Right ventricle myocardium superior (tissue), 1 donor: ENCODE measurements around the gene SLC46A1. TPM values are rescaled to one million over a fixed set of nuclear protein-coding genes. Genes with fewer than 3 reads are reported as not detected.

Source experiments
- ATAC-seq: fragments of 200-7000 bp; cut with Tn5 transposase; one replicate; pipeline ENCODE4 v1.9.1; 2020; ENCODE audit warnings: mild to moderate bottlenecking; ENCODE audit not compliant: poor library complexity
- DNase-seq: peaks from one replicate; pipeline ENCODE4 v3.0.0-alpha.2; 2020
- intact Hi-C: fragments of 100-400 bp; cut with DNase I; formaldehyde crosslinking; loops from one replicate; pipeline ENCODE4 v1.11.2; 2022
- total RNA-seq: library from RNA; stranded (reverse); fragmentation: NEBNext Ultra II Directional; extraction: Animal tissue kit (Norgen Biotek cat#: 25700); gene quantifications from one replicate; pipeline ENCODE4 v1.2.1, GENCODE V29; 2021
- donor health status: DM: no; HTN: yes; CAD: no; lungs with severe emphysema.

SLC46A1 gene
- total RNA-seq, 1 donor from 2014 or later: 6.3 TPM

DNA sequence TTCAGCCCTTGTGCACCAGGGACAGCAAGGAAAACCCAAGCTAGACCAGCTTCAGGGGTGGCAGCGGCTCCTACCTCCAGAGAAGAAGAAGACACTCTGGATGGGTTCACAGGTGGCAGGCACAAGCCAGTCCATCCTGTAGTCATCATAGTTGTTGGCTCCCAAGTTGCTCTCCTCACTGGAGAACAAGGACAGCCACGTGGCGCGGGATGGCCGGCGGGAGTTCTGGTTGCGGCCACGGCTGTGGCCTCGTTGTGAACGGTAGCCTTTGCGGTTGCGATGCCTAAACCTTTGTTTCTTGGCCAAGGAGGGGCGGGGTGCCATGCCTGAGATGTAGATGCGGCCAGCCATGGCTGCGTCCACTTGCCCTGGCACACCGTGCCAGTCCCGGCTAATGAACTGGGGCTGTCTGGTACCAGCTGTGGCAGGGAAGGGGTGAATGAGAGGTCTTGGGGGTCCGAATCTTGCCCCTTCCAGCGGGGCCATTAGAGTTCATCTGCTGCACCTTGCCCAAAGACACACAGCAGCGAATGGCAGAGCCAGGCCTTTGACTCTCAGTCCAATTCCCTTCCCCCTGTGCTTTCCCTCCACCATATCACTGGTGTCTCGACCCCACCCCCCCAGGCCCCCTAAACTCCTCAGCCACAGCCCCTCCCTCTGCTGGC, 38.2 kb downstream of the SLC46A1 start:
- no peak for ATAC-seq
- intact Hi-C loops: no loop called here
- no peak for DNase-seq

- ATAC-seq (no peak), DNase-seq (no peak)
- intact Hi-C loops: no loop called here
These were observed 39.4 kb downstream of the SLC46A1 start for GRCh38 chr17:28366605-28367004.

DNA sequence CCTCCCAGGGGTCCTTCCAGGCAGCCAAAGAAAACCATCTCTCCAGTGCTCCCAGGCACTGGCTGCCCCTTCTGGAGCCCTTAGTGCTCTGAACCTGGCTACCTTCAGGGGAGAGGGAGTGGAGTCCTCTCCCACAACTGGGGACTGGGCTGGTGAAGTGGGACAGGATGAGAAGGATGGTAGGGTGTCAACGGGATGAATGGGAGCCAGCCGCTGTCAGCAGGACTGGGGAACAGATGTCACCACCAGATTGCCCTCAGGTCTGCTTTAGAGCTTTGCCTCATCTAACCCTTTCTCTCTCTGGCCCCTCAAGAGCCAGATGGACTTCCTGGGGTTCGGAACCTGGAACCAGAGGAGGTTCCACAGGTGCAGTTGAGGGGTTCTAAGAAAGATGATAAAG, 40.5 kb downstream of the SLC46A1 start:
- intact Hi-C loops: no loop called here
- DNase-seq (no peak), ATAC-seq (no peak)

- ATAC-seq (no peak), DNase-seq (no peak)
- intact Hi-C loops: no loop called here
These were observed 41.2 kb downstream of the SLC46A1 start, which contains the start of gene SEBOX for GRCh38 chr17:28364665-28365363. SEBOX (minus strand) TSS chr17:28365199; CDS start chr17:28365151, 48 bp downstream.

- intact Hi-C loops: no loop called here
- DNase-seq (no peak), ATAC-seq (no peak)
These were observed 42.0 kb downstream of the SLC46A1 start for GRCh38 chr17:28363776-28364650.

DNA sequence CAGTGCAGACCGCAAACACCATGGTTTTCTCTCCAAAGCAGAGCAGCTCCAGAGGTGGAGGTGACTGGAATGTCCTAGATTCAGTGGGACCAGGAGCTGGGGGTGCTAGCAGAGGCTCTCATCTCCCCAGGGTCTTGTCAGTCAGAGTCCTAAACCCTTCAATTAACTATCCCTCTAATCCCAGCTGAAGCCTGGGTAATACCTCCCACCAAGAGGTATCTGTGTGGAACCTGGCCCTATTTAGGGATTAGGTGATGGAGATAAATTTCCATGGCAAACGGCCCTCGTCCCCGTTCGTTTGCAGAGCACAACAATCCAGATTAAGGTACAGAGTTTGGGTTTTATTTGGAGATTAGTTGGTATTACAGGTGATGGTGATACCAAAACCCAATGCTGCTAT, 42.8 kb downstream of the SLC46A1 start:
- intact Hi-C loops: no loop called here
- DNase-seq (no peak), ATAC-seq (no peak)

DNA sequence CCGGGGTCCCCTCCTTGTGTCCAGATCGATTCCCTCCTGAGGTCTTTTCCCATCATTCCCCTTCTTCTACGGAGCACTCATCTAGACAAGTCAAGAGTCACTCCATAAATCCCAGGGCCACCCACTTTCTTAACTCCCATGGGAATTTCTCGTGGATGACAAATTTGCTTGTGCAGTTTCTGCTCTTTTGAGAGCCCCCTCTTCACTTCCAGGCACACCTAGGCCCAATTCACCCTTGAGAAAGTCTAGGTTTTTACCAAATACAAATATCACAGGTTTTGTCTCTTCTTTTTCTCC, 48.2 kb downstream of the SLC46A1 start:
- DNase-seq (no peak), ATAC-seq (no peak)
- intact Hi-C loops: no loop called here

DNA sequence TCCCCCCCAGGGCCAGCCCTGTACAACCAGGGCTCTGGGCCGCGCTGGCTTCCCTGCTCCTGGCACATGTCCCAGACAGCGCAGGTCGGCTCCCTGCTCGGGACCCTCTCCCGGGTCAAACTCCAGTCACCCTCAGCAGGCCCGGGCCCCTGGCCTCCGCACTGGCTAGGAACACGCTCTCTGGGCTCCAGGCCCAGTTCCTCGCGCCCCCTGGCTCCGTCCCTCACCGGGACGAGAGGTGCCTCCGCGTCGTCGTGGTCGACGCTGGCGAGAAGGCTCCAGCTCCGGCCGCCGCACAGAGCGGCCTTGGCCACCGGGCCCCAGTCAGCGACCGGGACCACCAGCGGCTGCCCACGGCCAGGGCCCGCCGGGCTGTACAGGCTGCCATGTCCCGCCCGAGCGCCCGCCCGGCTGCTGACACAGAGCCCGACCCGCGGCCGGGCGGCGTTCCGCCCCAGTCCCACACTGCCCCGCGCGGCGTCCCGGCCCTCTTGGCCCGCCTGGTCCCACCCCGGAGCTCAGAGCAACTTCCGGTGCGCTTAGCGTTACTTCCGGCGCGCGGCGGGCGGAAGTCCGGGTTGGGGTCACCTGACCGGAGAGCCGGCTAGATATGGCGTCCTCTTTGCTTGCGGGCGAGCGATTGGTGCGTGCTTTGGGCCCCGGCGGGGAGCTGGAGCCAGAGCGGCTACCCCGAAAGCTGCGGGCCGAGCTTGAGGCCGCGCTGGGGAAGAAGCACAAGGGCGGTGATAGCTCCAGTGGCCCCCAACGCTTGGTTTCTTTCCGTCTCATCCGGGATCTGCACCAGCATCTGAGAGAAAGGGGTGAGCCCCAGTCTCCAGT, 48.7 kb downstream of the SLC46A1 start, which contains the start of gene POLDIP2:
TSS of gene POLDIP2 (minus strand) at position 467 of the 840 bp plus-strand sequence. CDS start at position 388, 79 bp downstream.
- intact Hi-C loops: no loop called here
- peak; percentile 96 for DNase-seq
- ATAC-seq: peak; percentile 99

- DNase-seq: no peak
- ATAC-seq: no peak
- intact Hi-C loops: no loop called here
These were observed 55.7 kb downstream of the SLC46A1 start for GRCh38 chr17:28350271-28350670.

DNA sequence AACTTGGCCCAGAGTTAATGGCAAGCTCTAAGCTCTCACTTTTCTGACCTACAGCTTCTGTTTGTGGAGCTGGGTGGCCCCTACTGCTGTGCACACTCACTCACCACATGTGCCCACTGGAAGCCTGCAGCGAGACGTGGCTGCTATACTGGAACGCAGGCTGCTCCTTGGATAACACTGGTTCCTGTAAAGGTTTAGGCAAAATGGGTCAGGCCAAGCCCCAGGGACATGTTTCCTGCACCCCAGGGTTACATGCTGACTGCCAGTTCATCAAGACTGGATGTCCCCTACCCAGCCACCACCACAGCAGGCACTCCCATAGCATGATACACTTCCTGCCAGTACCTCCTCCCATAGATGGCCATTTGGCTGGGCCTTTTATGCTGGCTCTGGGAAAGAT, 57.0 kb downstream of the SLC46A1 start:
- ATAC-seq (no peak), DNase-seq (no peak)
- intact Hi-C loops: no loop called here

DNA sequence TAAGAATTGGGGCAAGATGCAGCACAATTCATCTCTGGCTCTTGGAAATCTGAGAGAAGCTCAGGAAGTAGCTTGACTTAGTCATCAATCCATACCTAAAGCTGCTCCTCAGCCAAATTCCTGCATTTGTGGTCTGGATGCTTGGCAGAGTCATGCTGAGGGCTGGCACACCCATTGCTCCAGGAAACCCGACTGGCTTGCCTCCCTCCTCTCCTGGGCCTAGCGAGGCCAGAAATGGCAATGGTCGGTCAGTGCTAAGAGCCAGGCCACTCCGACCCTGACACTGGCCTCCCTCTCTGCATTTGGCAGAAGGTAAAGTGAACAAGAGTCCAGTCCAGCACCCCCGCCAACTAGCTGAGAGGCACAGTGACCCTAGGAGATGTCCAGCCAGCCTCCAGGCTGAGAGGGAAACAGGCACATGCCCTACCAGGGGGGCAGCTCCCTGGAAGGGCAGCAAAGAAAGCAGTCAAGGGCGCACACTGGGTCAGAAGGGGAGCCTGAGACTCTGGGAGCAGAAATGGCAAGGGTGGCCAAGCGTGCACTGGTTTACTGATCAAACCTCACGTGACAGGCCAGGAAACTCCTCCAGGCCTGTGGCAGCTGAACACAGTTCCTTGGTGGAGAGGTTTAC, 58.6 kb downstream of the SLC46A1 start:
- DNase-seq: no peak
- no peak for ATAC-seq

GRCh38 chr17:28346746-28347246, 59.2 kb downstream of the SLC46A1 start:
- intact Hi-C loops: no loop called here
- peak; percentile 50 for ATAC-seq

More for the DNA sequence above, 58.6 kb downstream of the SLC46A1 start:
- intact Hi-C loops: no loop called here

GRCh38 chr17:28346199-28346580, 59.8 kb downstream of the SLC46A1 start:
- ATAC-seq: no peak
- intact Hi-C loops: no loop called here
- no peak for DNase-seq

More at GRCh38 chr17:28346746-28347246, 59.2 kb downstream of the SLC46A1 start:
- DNase-seq: no peak

DNA sequence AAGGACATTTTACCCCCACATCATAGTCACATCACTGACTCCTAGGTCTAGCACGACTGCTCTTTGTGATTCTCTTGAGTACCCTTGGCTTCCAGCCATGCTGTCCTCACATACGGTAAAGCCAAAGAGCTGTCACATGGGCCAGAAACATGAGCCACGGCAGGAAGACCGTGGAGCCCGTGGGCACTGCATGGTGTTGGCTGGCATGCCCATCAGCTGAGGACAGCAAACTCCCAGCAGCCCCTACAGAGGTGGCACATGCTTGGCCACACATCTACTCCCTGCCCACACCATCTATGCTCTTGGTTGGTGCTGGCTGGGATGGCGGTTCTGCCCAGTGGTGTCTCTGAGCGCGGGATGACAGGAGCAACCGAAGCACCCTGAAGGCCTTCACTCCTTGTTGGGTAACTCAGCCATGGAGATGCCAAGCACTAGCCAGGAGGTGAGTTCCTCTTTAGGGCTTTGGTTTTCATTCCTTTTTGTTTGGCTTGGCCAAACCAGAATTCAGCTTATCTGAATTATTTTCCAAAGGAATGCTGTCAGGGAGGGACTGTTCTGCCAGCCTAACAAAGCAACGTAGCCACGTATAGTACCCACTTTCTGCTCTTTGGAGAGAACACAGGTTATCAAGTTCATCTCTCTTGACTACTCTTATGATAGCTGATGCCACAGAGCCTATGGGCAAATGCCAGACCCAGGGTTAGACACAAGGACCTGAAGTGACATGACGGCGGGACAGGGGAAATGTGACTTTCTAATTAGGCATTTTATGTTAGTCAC, 60.4 kb downstream of the SLC46A1 start:
- intact Hi-C loops: no loop called here
- DNase-seq (no peak), ATAC-seq (peak; percentile 54)
